ENCODE results near the gene GPR39.
"Not testable (repeated sequence)": the region's sequence is repeated elsewhere in the genome, so short reads cannot be mapped to it uniquely, and the experiment has no call there.

GPR39 gene

GRCh38 chr2:132515010-132515409, 98.4 kb downstream of the GPR39 start:
- no peak for DNase-seq

GRCh38 chr2:132517386-132517785, 100.8 kb downstream of the GPR39 start:
- no peak for DNase-seq

- DNase-seq = no peak
These were observed 101.7 kb downstream of the GPR39 start for GRCh38 chr2:132518302-132518701.

- peak; percentile 7 for DNase-seq
These were observed 103.0 kb downstream of the GPR39 start for GRCh38 chr2:132519566-132519965.

GRCh38 chr2:132521341-132521740, 104.7 kb downstream of the GPR39 start:
- no peak for DNase-seq

- no peak for DNase-seq
These were observed 106.3 kb downstream of the GPR39 start for GRCh38 chr2:132522901-132523300.

- DNase-seq = not testable (repeated sequence)
These were observed 120.5 kb downstream of the GPR39 start for GRCh38 chr2:132537061-132537460.

- DNase-seq = no peak
These were observed 121.8 kb downstream of the GPR39 start for GRCh38 chr2:132538331-132538855.

- no peak for DNase-seq
These were observed 123.6 kb downstream of the GPR39 start for GRCh38 chr2:132540166-132540565.

- no peak for DNase-seq
These were observed 126.5 kb downstream of the GPR39 start for GRCh38 chr2:132542953-132543569.

- no peak for DNase-seq
These were observed 127.5 kb downstream of the GPR39 start for GRCh38 chr2:132544006-132544630.

- DNase-seq = peak; percentile 71
These were observed 130.6 kb downstream of the GPR39 start for GRCh38 chr2:132547090-132547687.

- peak; percentile 38 for DNase-seq
These were observed 133.5 kb downstream of the GPR39 start for GRCh38 chr2:132549935-132550670.

- no peak for DNase-seq
These were observed 134.3 kb downstream of the GPR39 start for GRCh38 chr2:132550946-132551345.

GRCh38 chr2:132557694-132558093, 141.1 kb downstream of the GPR39 start:
- no peak for DNase-seq

GRCh38 chr2:132559326-132559725, 142.7 kb downstream of the GPR39 start:
- DNase-seq = no peak

- no peak for DNase-seq
These were observed 143.3 kb downstream of the GPR39 start for GRCh38 chr2:132559921-132560320.

- no peak for DNase-seq
These were observed 144.0 kb downstream of the GPR39 start for GRCh38 chr2:132560562-132560961.

- no peak for DNase-seq
These were observed 145.6 kb downstream of the GPR39 start for GRCh38 chr2:132562245-132562644.

GRCh38 chr2:132564065-132564464, 147.5 kb downstream of the GPR39 start:
- DNase-seq = no peak

- no peak for DNase-seq
These were observed 149.8 kb downstream of the GPR39 start for GRCh38 chr2:132566379-132566778.

GRCh38 chr2:132567682-132568081, 151.1 kb downstream of the GPR39 start:
- DNase-seq = no peak

GRCh38 chr2:132568656-132569055, 152.1 kb downstream of the GPR39 start:
- no peak for DNase-seq
